ENCODE results near the gene CEP57L1. TPM values are rescaled to one million over a fixed set of nuclear protein-coding genes. Genes with fewer than 3 reads are reported as not detected.

Gene CEP57L1
- total RNA-seq, 1 donor from 2014 or later = 11.0 TPM

DNA sequence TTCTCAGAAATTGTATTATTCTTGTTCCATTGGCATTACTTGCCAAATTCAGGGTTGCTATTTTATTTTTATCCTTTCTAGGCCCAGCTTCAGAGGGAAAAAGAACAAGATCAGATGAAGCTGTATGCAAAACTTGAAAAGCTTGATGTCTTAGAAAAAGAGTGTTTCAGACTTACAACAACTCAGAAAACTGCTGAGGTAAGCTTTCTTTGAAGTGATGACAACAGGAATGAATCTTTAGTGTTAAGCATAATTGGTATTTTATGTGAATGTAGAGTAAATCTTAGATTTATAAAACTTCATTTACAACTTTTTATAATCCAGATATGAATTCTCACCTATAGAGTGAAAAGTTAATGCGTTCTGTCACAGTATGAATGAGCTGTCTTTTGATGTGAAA is 58.4 kb downstream of the CEP57L1 start:
- Mint-ChIP-seq H3K27ac (ENCODE audit: unreplicated experiment) (no peak overlapping the region), H3K4me3 (ENCODE audit: unreplicated experiment) (no peak overlapping the region), H3K4me1 (ENCODE audit: unreplicated experiment) (no peaks in the 10 kb centered on the region), H3K36me3 (ENCODE audit: low read depth, unreplicated experiment) (peaks cover 8% of the 10 kb centered on the region), H3K9me3 (ENCODE audit: unreplicated experiment) (no peaks in the 10 kb centered on the region), H3K27me3 (ENCODE audit: unreplicated experiment) (no peaks in the 10 kb centered on the region)
- TF ChIP-seq, protein P1, sequence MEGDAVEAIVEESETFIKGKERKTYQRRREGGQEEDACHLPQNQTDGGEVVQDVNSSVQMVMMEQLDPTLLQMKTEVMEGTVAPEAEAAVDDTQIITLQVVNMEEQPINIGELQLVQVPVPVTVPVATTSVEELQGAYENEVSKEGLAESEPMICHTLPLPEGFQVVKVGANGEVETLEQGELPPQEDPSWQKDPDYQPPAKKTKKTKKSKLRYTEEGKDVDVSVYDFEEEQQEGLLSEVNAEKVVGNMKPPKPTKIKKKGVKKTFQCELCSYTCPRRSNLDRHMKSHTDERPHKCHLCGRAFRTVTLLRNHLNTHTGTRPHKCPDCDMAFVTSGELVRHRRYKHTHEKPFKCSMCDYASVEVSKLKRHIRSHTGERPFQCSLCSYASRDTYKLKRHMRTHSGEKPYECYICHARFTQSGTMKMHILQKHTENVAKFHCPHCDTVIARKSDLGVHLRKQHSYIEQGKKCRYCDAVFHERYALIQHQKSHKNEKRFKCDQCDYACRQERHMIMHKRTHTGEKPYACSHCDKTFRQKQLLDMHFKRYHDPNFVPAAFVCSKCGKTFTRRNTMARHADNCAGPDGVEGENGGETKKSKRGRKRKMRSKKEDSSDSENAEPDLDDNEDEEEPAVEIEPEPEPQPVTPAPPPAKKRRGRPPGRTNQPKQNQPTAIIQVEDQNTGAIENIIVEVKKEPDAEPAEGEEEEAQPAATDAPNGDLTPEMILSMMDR (IDR thresholded peaks at IDR 0.05; ENCODE audit: unreplicated experiment) = no peak
- DNase-seq (ENCODE audit: low spot score) = no peak

DNA sequence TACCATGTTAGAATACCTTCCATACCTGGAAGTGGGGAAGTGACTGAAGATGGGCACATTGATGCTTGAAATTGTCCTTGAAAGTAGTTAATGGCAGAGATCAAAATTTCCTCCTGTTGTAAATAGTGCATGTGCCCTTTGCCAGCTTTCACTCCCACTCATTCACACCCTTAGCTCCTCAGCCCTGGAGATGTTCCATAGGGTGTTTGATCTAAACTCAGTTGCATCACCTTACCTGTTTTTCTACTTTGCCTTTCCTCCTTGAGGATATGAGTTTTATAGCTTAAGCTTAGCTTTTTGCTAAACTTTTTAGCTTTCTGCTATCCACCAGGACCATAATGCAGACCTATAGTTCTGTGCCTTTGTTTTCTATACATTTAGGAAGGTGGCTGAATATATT is 69.0 kb downstream of the CEP57L1 start:
- Mint-ChIP-seq H3K36me3 (ENCODE audit: low read depth, unreplicated experiment) (no peaks in the 10 kb centered on the region), H3K9me3 (ENCODE audit: unreplicated experiment) (no peaks in the 10 kb centered on the region), H3K4me1 (ENCODE audit: unreplicated experiment) (no peaks in the 10 kb centered on the region), H3K27ac (ENCODE audit: unreplicated experiment) (no peak overlapping the region), H3K4me3 (ENCODE audit: unreplicated experiment) (no peak overlapping the region), H3K27me3 (ENCODE audit: unreplicated experiment) (no peaks in the 10 kb centered on the region)
- no peak for DNase-seq (ENCODE audit: low spot score)
- TF ChIP-seq, protein P1 (IDR thresholded peaks at IDR 0.05; ENCODE audit: unreplicated experiment) = no peak

- Mint-ChIP-seq H3K4me1 (ENCODE audit: unreplicated experiment) (no peaks in the 10 kb centered on the region), H3K27me3 (ENCODE audit: unreplicated experiment) (no peaks in the 10 kb centered on the region), H3K4me3 (ENCODE audit: unreplicated experiment) (no peak overlapping the region), H3K9me3 (ENCODE audit: unreplicated experiment) (no peaks in the 10 kb centered on the region), H3K36me3 (ENCODE audit: low read depth, unreplicated experiment) (no peaks in the 10 kb centered on the region), H3K27ac (ENCODE audit: unreplicated experiment) (no peak overlapping the region)
- DNase-seq (ENCODE audit: low spot score) = peak; percentile 11
- TF ChIP-seq, protein P1 (IDR thresholded peaks at IDR 0.05; ENCODE audit: unreplicated experiment) = no peak
Observed at GRCh38 chr6:109165392-109165974, 70.2 kb downstream of the CEP57L1 start.

DNA sequence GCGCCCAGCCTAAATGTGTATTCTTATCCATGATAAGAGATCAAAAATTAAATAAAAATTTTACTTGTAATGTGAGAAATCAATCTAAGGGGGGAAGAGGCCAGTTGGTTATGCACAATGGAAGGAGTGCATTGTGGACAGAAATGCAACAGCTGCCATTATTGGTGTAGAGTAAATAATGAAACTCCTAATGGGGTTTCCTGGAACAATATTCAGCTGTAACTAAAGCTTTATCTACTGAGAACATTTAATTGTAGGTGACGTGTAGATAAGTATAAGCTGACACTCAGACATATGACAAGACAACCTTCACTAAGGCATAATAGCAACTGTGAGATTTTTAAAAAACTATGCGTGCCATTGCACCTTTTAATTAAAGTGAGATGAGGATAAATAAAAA is 71.4 kb downstream of the CEP57L1 start:
- Mint-ChIP-seq H3K27me3 (ENCODE audit: unreplicated experiment) (no peaks in the 10 kb centered on the region), H3K9me3 (ENCODE audit: unreplicated experiment) (no peaks in the 10 kb centered on the region), H3K4me1 (ENCODE audit: unreplicated experiment) (no peaks in the 10 kb centered on the region), H3K36me3 (ENCODE audit: low read depth, unreplicated experiment) (no peaks in the 10 kb centered on the region), H3K4me3 (ENCODE audit: unreplicated experiment) (no peak overlapping the region), H3K27ac (ENCODE audit: unreplicated experiment) (no peak overlapping the region)
- TF ChIP-seq, protein P1 (IDR thresholded peaks at IDR 0.05; ENCODE audit: unreplicated experiment) = no peak
- no peak for DNase-seq (ENCODE audit: low spot score)

GRCh38 chr6:109167562-109167961 is 72.3 kb downstream of the CEP57L1 start:
- no peak for DNase-seq (ENCODE audit: low spot score)
- TF ChIP-seq, protein P1 (IDR thresholded peaks at IDR 0.05; ENCODE audit: unreplicated experiment) = no peak
- Mint-ChIP-seq H3K27ac (ENCODE audit: unreplicated experiment) (no peak overlapping the region), H3K9me3 (ENCODE audit: unreplicated experiment) (no peaks in the 10 kb centered on the region), H3K4me3 (ENCODE audit: unreplicated experiment) (no peak overlapping the region), H3K4me1 (ENCODE audit: unreplicated experiment) (no peaks in the 10 kb centered on the region), H3K27me3 (ENCODE audit: unreplicated experiment) (no peaks in the 10 kb centered on the region), H3K36me3 (ENCODE audit: low read depth, unreplicated experiment) (no peaks in the 10 kb centered on the region)
